22Rv1 (cell line): ENCODE results near the gene G6PC2.
"Not testable (repeated sequence)": the region's sequence is repeated elsewhere in the genome, so short reads cannot be mapped to it uniquely, and the experiment has no call there.

Source experiments
- CTCF ChIP-seq: fragments of 450-650 bp; IDR thresholded peaks from 2 replicates; pipeline ENCODE4 v1.5.1; 2017; ENCODE audit warnings: mild to moderate bottlenecking
- ZFX ChIP-seq: fragments of 450-650 bp; IDR thresholded peaks from 2 replicates; pipeline ENCODE4 v1.6.1; 2017; ENCODE audit warnings: antibody characterized with exemption, borderline replicate concordance

- TF ChIP-seq CTCF, ZFX: not testable (repeated sequence)
Observed at GRCh38 chr2:168932174-168932573, 31.1 kb downstream of the G6PC2 start.
